Breast epithelium (tissue), 4 donors: ENCODE data around the gene HAUS6. TPM values are rescaled to one million over a fixed set of nuclear protein-coding genes. Genes with fewer than 3 reads are reported as not detected.
"Not testable (repeated sequence)": the region's sequence is repeated elsewhere in the genome, so short reads cannot be mapped to it uniquely, and the experiment has no call there.

Source experiments
- DNase-seq, 2 donors: peaks; one replicate each; pipeline ENCODE4 v3.0.0-alpha.2; 2019; ENCODE audit warnings: low spot score in 2 of 2
- H3K27ac ChIP-seq, 2 donors: fragments of 200-600 bp; sonication (generic) in 1 of 2; one replicate each; pipeline ENCODE4 v1.5.1; 2016 to 2019; ENCODE audit warnings: mild to moderate bottlenecking in 1 of 2
- H3K27me3 ChIP-seq, 2 donors: fragments of 200-600 bp; sonication (generic) in 1 of 2; one replicate each; pipeline versions ENCODE4 v1.5.1 to v1.6.0; 2017 to 2019; ENCODE audit warnings: control low read depth in 1 of 2, mild to moderate bottlenecking in 1 of 2
- H3K36me3 ChIP-seq: fragments of 200-600 bp; one replicate; pipeline ENCODE4 v1.5.1; 2019
- H3K4me1 ChIP-seq, 2 donors: fragments of 200-600 bp; sonication (generic); one replicate each; pipeline ENCODE4 v1.5.1; 2016 to 2019; ENCODE audit warnings: control low read depth in 1 of 2
- H3K4me3 ChIP-seq, 3 donors: fragments of 200-600 bp; sonication (generic); 1 replicate in 2 of 3; 2 replicates in 1 of 3; pipeline ENCODE4 v1.5.1; 2016 to 2019; ENCODE audit warnings: mild to moderate bottlenecking in 3 of 3, moderate library complexity in 2 of 3
- H3K9me3 ChIP-seq, 2 donors: fragments of 200-600 bp; sonication (generic) in 1 of 2; one replicate each; pipeline ENCODE4 v1.5.1; 2016 to 2019; ENCODE audit warnings: control low read depth in 1 of 2
- POLR2A ChIP-seq: fragments of 450-650 bp; IDR thresholded peaks from one replicate; pipeline ENCODE4 v1.6.1; 2016; ENCODE audit warnings: antibody characterized with exemption, mild to moderate bottlenecking, moderate library complexity
- POLR2AphosphoS5 ChIP-seq, 3 donors: sonication (generic); formaldehyde crosslinking; IDR thresholded peaks; one replicate each; pipeline ENCODE4 v1.6.1; 2017; ENCODE audit warnings: antibody characterized with exemption in 3 of 3
- intact Hi-C: fragments of 100-400 bp; cut with DNase I; formaldehyde crosslinking; loops from one replicate; pipeline ENCODE4 v1.15.1; 2023; ENCODE audit warnings: low total_unique reads
- total RNA-seq, 3 donors: library from RNA; depleted of rRNA; stranded (reverse); fragments of >200 nt; gene quantifications; one replicate each; pipeline ENCODE4 v1.1.0, GENCODE V29; 2016
- TF ChIP-seq, protein P1 (sequence below), 3 donors: fragments of 450-650 bp; IDR thresholded peaks; one replicate each; pipeline ENCODE4 v1.5.1; 2016 to 2017; ENCODE audit warnings: antibody characterized with exemption in 3 of 3, mild to moderate bottlenecking in 3 of 3, moderate library complexity in 3 of 3

HAUS6 gene
- total RNA-seq, 3 donors from 2014 or later, result 8.5 to 14.0 (median 10.5) TPM

DNA sequence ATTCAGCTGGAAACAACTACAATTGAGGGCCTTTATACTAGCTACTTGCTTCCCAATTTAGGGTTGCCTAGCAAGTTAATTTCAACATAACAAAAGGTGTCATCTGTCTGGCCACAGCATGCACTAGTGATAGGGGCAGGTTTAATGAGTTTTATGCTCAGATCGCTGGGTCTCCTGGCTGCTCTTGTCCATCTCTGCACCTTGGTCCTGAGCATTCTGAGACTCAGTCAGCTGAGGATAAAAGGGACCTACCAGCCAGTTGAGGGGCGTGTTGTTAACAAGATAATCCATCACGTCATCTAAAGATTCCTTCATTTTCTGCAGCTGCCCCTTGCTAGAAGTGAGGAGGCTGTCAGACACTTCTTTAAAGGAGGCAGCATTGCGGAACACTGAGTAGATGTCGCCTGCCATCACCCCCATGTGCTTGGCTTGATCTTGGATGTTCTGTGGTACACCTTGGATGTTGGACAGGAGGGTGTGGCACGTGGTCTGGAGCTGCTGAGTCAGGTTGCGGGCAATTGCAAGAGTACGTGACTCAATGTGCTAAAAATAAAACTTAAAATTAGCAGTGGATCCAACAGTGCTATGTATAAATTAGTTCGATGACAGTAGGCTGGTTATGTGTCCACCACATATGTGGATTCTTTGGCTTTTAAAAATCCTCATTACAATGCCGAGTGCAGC is 13.5 kb upstream of the HAUS6 start:
- TF ChIP-seq POLR2A (no peak), POLR2AphosphoS5 (IDR thresholded peaks at IDR 0.05) (peak in 1 of 3 donors; percentile 89)
- TF ChIP-seq, protein P1, sequence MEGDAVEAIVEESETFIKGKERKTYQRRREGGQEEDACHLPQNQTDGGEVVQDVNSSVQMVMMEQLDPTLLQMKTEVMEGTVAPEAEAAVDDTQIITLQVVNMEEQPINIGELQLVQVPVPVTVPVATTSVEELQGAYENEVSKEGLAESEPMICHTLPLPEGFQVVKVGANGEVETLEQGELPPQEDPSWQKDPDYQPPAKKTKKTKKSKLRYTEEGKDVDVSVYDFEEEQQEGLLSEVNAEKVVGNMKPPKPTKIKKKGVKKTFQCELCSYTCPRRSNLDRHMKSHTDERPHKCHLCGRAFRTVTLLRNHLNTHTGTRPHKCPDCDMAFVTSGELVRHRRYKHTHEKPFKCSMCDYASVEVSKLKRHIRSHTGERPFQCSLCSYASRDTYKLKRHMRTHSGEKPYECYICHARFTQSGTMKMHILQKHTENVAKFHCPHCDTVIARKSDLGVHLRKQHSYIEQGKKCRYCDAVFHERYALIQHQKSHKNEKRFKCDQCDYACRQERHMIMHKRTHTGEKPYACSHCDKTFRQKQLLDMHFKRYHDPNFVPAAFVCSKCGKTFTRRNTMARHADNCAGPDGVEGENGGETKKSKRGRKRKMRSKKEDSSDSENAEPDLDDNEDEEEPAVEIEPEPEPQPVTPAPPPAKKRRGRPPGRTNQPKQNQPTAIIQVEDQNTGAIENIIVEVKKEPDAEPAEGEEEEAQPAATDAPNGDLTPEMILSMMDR (IDR thresholded peaks at IDR 0.05), result no peak
- peak overlapping the region in 1 of 3 donors; percentile 13 for H3K4me3 ChIP-seq
- DNase-seq, result no peak
- intact Hi-C loops, result no loop called here
- H3K36me3 ChIP-seq, result peaks cover 4% of the 10 kb centered on the region
- no peaks in the 10 kb centered on the region for H3K27me3 ChIP-seq
- no peaks in the 10 kb centered on the region for H3K4me1 ChIP-seq
- no peaks in the 10 kb centered on the region for H3K9me3 ChIP-seq
- H3K27ac ChIP-seq, result peak overlapping the region in 1 of 2 donors; percentile 48

DNA sequence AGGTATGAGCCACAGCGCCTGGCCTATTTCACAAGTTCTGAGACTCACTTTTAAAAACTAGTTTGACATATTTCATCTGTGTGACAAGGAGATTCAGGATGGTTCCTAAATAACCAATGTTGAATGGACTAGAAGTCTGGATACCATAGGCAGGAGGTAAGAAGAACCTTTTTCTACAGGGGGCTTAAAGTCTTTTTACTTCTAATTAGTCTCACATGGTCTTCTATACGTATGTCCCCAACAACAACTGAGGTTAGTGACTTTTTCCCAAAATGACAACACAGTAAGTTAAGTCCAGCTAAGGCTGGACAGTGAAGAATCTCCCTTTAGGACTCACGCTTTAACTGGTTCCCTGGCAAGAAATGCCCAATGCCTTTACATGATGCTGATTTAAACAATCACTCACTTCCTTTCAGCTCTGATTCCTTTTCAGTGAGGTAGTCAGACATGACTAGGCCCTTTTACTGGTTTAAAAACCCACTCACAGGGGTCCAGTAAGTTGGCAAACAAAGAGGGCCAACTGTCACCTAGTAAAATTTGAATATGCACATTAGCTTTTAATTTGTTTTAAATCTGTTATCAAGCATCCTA is 12.1 kb upstream of the HAUS6 start:
- intact Hi-C loops, result no loop called here
- no peaks in the 10 kb centered on the region for H3K4me1 ChIP-seq
- DNase-seq, result no peak
- no peaks in the 10 kb centered on the region for H3K9me3 ChIP-seq
- TF ChIP-seq, protein P1 (IDR thresholded peaks at IDR 0.05), result no peak
- TF ChIP-seq POLR2AphosphoS5 (IDR thresholded peaks at IDR 0.05), result peak in 1 of 3 donors; percentile 5
- H3K36me3 ChIP-seq, result peaks cover 4% of the 10 kb centered on the region
- no peaks in the 10 kb centered on the region for H3K27me3 ChIP-seq
- no peak overlapping the region for H3K27ac ChIP-seq
- no peak overlapping the region for H3K4me3 ChIP-seq

DNA sequence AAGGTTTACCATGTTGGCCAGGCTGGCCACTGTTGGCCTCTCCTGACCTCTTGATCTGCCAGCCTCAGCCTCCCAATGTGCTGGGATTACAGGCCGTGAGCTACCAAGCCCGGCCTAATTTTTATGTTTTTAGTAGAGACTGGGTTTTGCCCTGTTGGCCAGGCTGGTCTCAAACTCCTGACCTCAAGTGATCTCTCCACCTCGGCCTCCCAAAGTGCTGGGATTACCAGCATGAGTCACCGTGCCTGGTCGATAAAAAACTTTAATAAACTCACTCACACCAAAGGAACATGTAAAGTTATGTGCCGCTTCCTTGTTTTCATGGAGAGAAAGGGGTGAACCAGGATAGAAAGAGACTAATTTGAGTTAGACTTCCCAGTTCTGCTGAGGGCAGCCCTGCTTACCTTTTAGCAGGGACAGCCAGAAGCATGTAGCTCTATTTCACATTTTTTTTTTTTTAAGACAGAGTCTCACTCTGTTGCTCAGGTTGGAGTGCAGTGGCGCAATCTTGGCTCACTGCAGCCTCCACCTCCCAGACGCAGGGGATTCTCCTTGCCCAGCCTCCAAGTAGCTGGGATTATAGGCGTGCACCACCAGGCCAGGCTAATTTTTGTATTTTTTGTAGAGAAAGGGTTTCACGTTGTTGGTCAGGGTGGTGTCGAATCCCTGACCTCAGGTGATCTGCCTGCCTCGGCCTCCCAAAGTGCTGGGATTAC is 11.4 kb upstream of the HAUS6 start:
- TF ChIP-seq, protein P1 (IDR thresholded peaks at IDR 0.05), result no peak
- TF ChIP-seq POLR2A (no peak), POLR2AphosphoS5 (IDR thresholded peaks at IDR 0.05) (peak in 2 of 3 donors; percentile 10 to 84)
- Histone ChIP-seq H3K27me3 (no peaks in the 10 kb centered on the region), H3K4me3 (no peak overlapping the region), H3K27ac (no peak overlapping the region), H3K36me3 (peaks cover 4% of the 10 kb centered on the region), H3K4me1 (no peaks in the 10 kb centered on the region), H3K9me3 (no peaks in the 10 kb centered on the region)
- intact Hi-C loops, result no loop called here
- no peak for DNase-seq

DNA sequence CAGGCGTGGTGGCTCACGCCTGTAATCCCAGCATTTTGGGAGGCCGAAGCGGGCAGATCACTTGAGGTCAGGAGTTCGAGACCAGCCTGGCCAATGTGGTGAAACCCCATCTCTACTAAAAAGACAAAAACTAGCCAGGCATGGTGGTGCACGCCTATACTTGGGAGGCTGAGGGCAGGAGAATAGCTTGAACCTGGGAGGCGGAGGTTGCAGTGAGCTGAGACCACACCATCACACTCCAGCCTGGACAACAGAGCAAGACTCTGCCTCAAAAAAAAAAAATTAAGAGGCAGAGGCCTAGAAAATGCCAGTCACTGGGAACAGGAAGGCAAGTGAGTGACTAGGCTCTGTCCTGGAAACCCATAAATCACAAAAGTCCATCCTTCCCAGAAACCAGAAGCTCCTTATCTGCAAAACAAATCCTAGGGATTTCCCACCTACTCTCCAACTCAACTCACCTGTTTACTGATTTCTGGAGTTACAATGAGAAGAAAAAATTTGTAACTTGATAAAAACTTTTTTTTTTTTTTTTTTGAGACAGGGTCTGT is 10.4 kb upstream of the HAUS6 start:
- intact Hi-C loops, H3K36me3 ChIP-seq, H3K4me1 ChIP-seq, H3K27ac ChIP-seq, H3K9me3 ChIP-seq, DNase-seq, H3K27me3 ChIP-seq, H3K4me3 ChIP-seq: not testable (repeated sequence)

DNA sequence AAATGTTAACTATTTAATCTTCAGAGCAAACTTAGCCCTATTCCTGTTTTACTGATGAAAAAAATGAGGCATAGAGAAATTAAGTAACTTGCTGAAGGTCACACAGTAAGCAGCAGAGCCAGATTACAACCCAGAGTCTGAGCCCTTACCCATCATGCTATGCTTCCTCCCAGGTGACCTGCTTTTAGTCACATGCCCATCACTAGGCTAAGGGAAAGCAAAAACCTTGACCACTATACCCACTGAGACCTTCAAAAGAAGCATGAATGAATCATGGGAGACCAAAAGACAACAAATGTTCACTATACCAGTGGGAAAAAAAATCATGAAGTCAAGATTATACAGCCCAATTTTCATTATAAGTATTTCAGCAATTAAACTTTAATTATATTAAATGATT is 5.3 kb upstream of the HAUS6 start:
- Histone ChIP-seq H3K27ac (no peak overlapping the region), H3K36me3 (no peaks in the 10 kb centered on the region), H3K4me3 (no peak overlapping the region), H3K27me3 (no peaks in the 10 kb centered on the region), H3K4me1 (no peaks in the 10 kb centered on the region), H3K9me3 (no peaks in the 10 kb centered on the region)
- no peak for DNase-seq
- intact Hi-C loops, result no loop called here
- no peak for TF ChIP-seq POLR2A
- TF ChIP-seq, protein P1 (IDR thresholded peaks at IDR 0.05), result no peak
- TF ChIP-seq POLR2AphosphoS5 (IDR thresholded peaks at IDR 0.05), result no peak
